Breast epithelium (tissue), 3 donors: ENCODE measurements around the gene COMMD1.

Experiments used
- CTCF ChIP-seq, 3 donors: fragments of 450-650 bp; IDR thresholded peaks; one replicate each; pipeline ENCODE4 v1.5.1; 2016 to 2017; ENCODE audit warnings: antibody characterized with exemption in 3 of 3, mild to moderate bottlenecking in 3 of 3, moderate library complexity in 3 of 3
- POLR2A ChIP-seq: fragments of 450-650 bp; IDR thresholded peaks from one replicate; pipeline ENCODE4 v1.6.1; 2016; ENCODE audit warnings: antibody characterized with exemption, mild to moderate bottlenecking, moderate library complexity

DNA sequence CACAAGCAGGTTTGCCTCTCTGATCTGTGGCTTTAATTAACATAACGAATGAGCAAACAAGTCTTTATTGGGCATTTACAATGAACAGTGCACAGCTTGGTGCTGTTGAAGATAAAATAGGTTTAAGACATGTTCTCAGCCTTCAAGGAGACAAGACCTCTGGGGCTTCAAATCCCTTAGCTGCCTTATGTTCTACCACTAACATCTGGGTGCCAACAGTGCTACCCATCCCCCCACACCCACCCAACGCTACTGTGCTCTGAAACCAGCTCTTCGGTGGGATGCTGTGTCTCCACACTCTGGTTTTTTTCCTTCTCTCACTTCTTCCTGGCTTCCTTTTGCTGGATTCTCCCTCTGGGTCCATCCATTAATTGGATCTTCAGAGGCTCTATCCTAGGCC lies 276.4 kb downstream of the COMMD1 start:
- TF ChIP-seq CTCF (IDR thresholded peaks at IDR 0.05) (no peak), POLR2A (no peak)
